Myocyte (in vitro differentiated cells): ENCODE results near the gene MKNK1. TPM values are rescaled to one million over a fixed set of nuclear protein-coding genes. Genes with fewer than 3 reads are reported as not detected.

ENCODE experiments used
- DNase-seq: peaks from one replicate; pipeline ENCODE4 v3.0.0-alpha.2; 2012; ENCODE audit warnings: low read depth
- total RNA-seq: library from RNA; depleted of rRNA; stranded (reverse); fragments of >200 nt; gene quantifications from 2 replicates; pipeline ENCODE4 v1.2.3, GENCODE V29; 2014

The MKNK1 gene
- total RNA-seq, 1 donor from 2014 or later, result 15.4 TPM

DNA sequence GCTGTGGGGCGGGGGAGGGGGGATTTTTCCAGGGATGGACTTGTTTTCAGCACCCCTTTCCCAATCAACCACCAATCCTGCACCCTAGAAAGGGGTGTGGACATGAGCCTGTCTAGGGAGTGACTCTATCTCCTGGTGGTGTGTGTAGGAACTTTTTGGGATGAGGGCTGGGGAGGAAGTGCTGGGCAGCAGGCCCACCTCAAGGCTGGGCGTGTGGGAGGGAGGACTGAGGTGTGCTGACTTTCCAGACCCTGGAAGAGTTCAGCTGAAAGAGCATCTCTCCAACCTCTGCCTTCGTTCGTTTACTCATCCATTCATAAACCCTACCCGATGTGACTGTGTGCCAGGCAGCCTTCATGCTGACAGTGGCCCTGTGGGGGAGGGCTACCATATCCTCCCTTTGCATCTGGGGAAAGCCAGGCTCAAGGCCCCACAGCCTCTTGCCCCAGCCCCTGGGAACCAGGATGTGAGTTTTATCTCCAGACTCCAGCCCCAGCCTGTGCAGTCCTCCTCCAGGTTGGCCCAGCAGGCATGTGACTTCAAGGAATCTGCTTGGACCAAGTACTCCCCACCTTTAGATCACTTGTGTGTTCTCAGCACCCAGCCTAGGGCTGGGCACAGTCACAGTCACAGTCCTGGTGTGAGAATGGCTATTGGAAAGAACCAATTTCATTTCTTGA lies 59.4 kb downstream of the MKNK1 start:
- no peak for DNase-seq

DNA sequence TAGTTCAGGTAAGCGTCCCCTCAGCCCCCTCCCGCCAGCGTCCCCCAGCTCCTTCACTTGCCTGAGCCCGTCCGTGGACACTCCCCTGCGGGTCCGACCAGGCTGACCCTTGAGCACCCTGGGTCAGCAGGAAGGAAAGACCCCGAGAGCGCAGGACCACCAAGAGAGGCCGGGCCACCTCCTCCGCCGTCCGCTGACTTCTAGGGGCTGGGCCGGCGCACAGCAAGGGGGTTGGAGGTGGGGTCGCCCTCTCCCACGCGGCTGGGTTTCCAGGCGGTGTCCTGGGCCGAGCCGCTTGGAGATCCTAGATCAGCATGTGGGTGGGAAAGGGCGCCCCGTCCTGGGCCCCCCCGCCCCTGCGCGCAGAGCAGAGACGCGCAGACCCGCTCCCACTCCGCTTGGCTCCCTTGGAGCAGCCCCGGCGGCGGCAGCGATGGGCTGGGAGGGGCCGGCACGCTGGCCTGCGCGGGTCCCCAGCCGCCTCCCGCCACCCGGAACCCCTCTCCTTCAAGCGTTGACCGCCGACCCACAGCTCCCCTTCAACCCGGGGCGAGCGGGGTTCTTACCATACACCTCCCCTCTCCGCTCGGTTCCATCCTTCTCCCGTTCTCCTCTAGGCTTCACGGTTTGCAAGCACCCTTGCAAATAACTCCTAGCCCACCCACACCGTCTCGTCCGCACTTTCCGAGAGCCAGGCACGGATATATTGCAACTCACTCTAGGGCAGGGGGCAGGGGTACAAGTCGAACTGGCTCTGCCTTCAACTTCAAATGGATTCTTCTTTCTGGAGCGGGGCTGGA lies 60.1 kb downstream of the MKNK1 start:
- no peak for DNase-seq

GRCh38 chr1:46543382-46543760 lies 60.7 kb downstream of the MKNK1 start:
- no peak for DNase-seq

GRCh38 chr1:46539972-46540371 lies 64.1 kb downstream of the MKNK1 start:
- DNase-seq, result peak; percentile 48

DNA sequence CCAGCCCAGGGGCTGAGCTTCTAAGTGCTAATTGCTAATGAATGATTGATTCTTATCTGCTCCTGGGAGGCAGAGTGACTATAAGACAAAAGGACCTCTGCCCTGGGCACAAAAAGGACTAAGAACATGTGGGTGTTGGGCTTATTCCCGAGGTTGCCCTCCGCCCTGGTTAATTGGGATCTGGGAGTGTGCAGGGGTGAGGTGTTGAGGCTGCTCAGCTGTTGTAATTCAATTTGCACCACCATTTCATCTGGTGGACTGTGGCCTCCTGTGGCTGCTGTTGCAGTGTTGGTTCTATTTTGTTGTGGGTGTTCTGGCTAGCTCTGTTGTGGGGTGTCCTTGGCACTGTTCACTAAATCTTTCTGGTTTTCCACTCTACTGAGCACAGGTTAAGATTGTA lies 65.9 kb downstream of the MKNK1 start:
- no peak for DNase-seq

DNA sequence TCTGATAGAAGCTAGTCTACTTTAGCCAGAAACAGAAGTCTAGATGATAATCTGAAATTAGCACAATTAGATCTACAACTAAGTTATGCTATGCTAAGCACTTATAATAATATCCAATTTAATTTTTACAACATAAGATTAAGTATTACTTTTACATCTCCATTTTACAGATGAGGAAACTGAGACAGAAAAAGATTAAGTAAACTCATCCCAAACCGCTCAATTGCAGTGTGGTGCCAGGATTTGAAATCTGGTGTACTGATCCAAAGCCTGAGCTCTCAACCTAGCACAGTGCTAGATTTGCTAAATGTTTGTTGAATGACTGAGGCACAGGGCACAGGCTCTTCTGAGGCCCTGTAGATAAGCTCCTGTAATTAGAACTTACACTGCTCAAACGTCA lies 66.4 kb downstream of the MKNK1 start:
- no peak for DNase-seq

DNA sequence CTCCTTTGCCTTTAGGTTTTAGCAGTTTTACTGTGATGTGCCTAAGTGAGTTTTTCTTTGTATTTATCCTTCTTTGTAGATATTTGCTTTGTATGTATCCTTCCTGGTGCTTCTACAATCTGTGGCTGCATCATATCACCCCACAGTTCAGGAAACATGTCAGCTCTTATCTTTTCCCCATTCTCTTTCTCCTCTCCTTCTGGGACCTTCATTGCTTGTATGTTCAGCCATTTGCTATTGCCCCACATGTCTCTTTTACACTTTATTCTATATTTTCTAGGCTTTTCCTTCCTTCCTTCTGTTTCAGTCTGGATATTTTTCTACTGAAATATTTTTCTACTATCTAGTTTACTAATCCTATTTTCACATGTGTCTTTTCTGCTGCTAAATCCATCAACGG lies 67.5 kb downstream of the MKNK1 start:
- no peak for DNase-seq

DNA sequence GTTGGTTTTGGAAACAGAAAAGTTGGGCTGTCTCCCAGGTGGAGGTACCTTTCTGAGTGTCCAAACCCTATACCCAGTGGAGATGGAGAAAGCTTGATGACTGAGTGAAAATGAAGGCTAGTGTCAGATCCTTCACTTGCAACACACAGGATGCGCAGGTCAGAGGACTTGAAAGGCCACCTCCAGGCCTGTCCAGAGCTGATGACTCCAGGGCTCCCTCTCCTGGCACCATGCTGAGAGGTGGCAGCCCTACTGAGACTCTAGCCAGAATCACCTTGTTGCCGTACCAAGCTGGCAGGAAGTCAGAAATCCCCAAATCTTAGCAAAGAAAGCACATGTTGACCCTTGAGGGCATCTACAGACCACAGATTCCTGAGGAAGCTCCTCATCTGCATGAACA lies 69.0 kb downstream of the MKNK1 start:
- no peak for DNase-seq

DNA sequence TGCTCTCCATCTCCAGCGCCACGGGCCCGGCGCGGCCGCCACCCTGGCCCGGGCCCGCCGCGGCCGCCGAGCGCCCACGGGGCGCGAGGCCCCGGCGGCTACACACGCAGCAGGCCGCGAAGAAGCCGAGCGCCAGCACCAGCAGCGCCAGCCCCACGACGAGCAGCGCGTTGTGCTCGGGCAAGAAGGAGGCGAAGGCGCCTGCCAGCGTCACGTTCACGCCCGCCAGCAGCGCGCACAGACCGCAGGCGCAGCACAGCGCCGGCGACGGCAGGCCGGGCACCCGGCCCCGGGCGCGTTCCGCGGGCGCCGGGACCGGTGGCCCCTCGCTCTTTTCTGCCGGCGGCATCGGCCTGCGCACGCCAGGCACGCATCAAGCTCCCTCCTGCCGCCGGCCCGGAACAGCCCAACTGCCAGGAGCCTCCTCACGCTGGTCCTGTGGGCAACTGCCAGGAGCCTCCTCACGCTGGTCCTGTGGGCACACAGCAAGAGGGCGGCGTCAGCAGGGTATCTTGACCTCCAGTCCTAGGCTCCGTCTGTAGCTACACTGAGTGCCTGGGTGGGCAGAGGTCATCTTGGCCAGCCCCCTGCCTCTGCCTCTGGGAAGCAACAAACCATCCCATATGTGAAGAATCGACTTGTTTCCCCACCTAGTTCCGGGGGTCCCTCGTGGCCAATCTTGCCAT lies 70.7 kb downstream of the MKNK1 start:
- no peak for DNase-seq

- DNase-seq, result peak; percentile 52
These were observed 71.4 kb downstream of the MKNK1 start for GRCh38 chr1:46532498-46533178.

- DNase-seq, result no peak
These were observed 72.0 kb downstream of the MKNK1 start for GRCh38 chr1:46532095-46532494.

DNA sequence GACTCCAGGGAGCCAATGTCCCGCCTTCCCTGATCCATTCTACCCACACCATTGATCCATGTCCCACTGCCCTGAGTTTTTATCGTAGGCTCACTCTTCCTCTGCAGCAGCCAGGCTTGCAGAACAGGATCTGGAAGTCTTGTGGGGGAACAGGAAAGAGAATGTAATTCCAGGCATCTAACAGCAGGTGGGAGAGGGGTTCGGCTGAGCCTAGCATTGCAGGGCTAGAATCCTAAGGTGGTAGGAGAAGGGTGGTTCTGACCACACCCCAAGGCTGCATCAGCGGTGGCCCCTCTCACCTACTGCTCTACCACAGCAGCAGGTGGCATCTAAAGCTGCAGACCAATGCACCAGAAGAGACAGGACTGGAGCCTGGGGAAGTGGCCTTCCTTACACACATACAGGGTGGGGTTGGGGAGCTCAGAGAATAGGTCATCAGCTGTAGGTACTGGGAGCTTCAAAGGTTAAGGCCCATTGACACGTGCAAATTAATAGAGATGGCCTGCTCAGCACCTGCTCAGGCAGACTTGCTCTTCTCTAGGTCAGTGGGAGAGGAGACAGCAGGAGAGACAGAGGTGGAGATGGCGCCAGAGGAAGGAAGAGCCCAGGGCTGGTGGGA lies 73.2 kb downstream of the MKNK1 start:
- no peak for DNase-seq

GRCh38 chr1:46530311-46530710 lies 73.8 kb downstream of the MKNK1 start:
- no peak for DNase-seq

GRCh38 chr1:46529031-46529630 lies 74.9 kb downstream of the MKNK1 start:
- DNase-seq, result no peak

GRCh38 chr1:46528297-46528955 lies 75.6 kb downstream of the MKNK1 start:
- DNase-seq, result no peak

GRCh38 chr1:46527474-46528296 lies 76.4 kb downstream of the MKNK1 start:
- peak; percentile 81 for DNase-seq

GRCh38 chr1:46526691-46527291 lies 77.3 kb downstream of the MKNK1 start:
- DNase-seq, result no peak

DNA sequence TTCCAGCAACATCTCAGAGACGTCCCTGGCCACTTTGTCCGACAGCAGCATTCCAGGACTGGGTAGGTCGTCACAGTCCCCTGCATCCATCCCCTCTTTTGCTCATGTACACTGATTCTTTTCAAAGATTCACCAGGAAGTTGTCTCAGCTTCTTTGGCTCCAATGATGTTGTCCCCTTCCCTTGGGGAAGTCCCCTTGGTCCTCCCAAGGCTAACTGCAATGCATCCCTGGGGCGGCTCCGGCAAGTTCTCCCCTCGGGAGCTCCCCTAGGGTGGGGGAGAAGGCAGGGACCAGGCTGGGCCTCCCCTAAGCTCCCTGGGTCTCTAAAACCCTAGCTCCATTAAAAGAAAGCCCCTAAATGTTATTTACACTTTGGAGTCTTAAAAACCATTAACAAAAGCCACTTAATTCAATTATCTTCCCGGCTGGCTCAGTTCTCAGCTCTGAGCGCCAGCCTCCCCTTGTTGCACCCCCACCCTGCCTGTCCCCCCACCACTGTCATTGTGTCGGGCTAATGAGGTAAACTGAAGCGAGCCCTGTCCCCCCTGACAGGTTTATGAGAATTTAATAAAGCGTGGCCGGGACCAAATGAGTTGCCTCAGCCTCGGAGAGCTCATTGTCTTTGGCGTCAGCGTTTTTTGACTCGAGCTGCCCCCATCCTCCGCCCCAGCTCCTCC lies 77.9 kb downstream of the MKNK1 start:
- no peak for DNase-seq
